HuH-7.5 (cell line): ENCODE measurements around the gene MOXD1.

ENCODE experiments used
- DNase-seq: peaks from one replicate; pipeline ENCODE4 v3.0.0; 2011; ENCODE audit warnings: low spot score

Gene MOXD1

GRCh38 chr6:132400883-132401617, at the start of gene MOXD1:
MOXD1 (minus strand) TSS chr6:132401475; CDS start chr6:132401426, 49 bp downstream.
- peak; percentile 50 for DNase-seq

GRCh38 chr6:132446855-132447241, 45.6 kb upstream of the MOXD1 start:
- no peak for DNase-seq

- DNase-seq, result no peak
Observed at GRCh38 chr6:132446141-132446854, 45.0 kb upstream of the MOXD1 start.

GRCh38 chr6:132445201-132445951, 44.1 kb upstream of the MOXD1 start:
- no peak for DNase-seq

GRCh38 chr6:132443206-132443605, 41.9 kb upstream of the MOXD1 start:
- no peak for DNase-seq

- no peak for DNase-seq
Observed at GRCh38 chr6:132430110-132430509, 28.8 kb upstream of the MOXD1 start.

GRCh38 chr6:132425176-132425575, 23.9 kb upstream of the MOXD1 start:
- no peak for DNase-seq

GRCh38 chr6:132423839-132424238, 22.6 kb upstream of the MOXD1 start:
- DNase-seq, result no peak

GRCh38 chr6:132418235-132418965, 17.1 kb upstream of the MOXD1 start:
- no peak for DNase-seq

GRCh38 chr6:132414761-132415160, 13.5 kb upstream of the MOXD1 start:
- DNase-seq, result no peak

GRCh38 chr6:132414322-132414721, 13.0 kb upstream of the MOXD1 start:
- no peak for DNase-seq

GRCh38 chr6:132413499-132413802, 12.2 kb upstream of the MOXD1 start:
- DNase-seq, result no peak

- no peak for DNase-seq
Observed at GRCh38 chr6:132412656-132413498, 11.6 kb upstream of the MOXD1 start.

- no peak for DNase-seq
Observed at GRCh38 chr6:132411296-132411695, 10.0 kb upstream of the MOXD1 start.

- DNase-seq, result no peak
Observed at GRCh38 chr6:132410830-132411229, 9.6 kb upstream of the MOXD1 start.

- no peak for DNase-seq
Observed at GRCh38 chr6:132405143-132405915, 4.1 kb upstream of the MOXD1 start.

GRCh38 chr6:132404736-132405135, 3.5 kb upstream of the MOXD1 start:
- DNase-seq, result no peak

- no peak for DNase-seq
Observed at GRCh38 chr6:132404330-132404729, 3.1 kb upstream of the MOXD1 start.

- peak; percentile 18 for DNase-seq
Observed at GRCh38 chr6:132401618-132402285, 477 bp upstream of the MOXD1 start.

GRCh38 chr6:132400555-132400882, 756 bp downstream of the MOXD1 start:
- DNase-seq, result peak; percentile 11
